Measurements from ENCODE around the gene ACTR2.

The ACTR2 gene

GRCh38 chr2:65282477-65283053 is 54.9 kb downstream of the ACTR2 start:
- H3K9me3 Mint-ChIP-seq: no peaks in the 10 kb centered on the region
- no peak for ATAC-seq
- no peak overlapping the region for H3K27ac Mint-ChIP-seq
- no peak overlapping the region for H3K4me3 Mint-ChIP-seq
- peaks cover 20% of the 10 kb centered on the region for H3K4me1 Mint-ChIP-seq
- H3K36me3 Mint-ChIP-seq: no peaks in the 10 kb centered on the region
- H3K27me3 Mint-ChIP-seq: no peaks in the 10 kb centered on the region

DNA sequence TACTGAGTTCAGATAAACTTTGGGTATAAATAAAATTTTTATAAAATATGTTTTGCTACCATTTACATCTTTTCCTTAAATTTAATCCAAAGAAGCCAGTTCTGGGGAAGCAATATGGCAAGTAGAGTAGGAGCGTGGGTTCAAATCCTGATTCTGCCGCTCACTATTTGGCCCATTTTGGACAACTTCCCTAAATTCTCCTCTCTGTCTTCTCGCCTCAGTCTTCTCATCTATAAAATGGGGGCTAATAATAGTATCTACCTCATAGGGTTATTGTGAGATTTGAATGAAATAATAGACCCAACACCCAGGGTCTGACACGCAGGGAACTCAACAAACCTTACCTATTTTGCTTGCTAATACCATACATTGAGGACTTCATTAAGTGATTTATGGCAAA is 59.7 kb downstream of the ACTR2 start:
- Mint-ChIP-seq H3K4me3 (no peak overlapping the region), H3K9me3 (no peaks in the 10 kb centered on the region), H3K36me3 (no peaks in the 10 kb centered on the region), H3K27me3 (no peaks in the 10 kb centered on the region), H3K4me1 (no peaks in the 10 kb centered on the region), H3K27ac (no peak overlapping the region)
- ATAC-seq: no peak

DNA sequence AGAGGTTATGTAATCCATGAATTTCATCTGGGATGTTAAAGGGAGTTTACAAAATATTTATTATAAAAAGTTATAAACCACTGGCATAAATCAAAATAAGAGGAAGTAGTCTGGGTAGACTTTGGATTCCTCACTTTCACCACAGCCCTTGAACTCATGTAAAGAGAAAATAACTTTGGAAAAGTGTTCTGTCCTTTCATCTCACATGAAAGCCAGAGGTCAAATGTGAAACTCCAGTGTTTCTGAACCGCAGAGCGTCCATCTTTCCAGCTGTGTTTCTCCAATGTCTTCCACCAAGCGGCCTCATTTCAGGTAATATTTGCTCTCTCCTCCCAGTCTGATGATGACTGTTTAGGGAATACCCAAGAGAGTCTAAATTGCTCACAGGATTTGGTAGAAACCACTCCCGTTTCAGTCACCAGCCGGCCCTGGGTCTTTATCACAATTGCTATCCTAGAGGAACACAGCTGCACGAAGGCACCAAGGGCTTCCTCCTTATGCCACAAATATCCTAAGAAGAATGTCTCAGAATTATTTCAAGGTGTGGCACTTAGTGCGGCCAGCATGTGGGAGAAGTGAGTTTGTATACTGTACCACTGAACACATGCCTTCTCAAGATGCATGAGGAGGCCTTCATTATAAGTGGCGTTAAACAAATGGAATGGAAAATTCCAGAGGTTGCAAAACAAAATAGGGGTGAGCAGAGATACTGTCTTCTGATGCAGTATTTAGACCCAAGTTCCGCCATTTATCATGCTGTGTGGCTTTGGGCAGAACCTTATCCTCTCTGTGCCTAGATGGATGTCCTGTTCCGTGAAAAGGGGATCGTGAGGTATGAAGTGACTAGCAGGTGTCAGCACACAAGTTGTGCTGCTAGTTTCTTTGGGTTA is 63.8 kb downstream of the ACTR2 start:
- ATAC-seq: no peak
- H3K27me3 Mint-ChIP-seq: peaks cover 32% of the 10 kb centered on the region
- H3K4me3 Mint-ChIP-seq: no peak overlapping the region
- H3K4me1 Mint-ChIP-seq: no peaks in the 10 kb centered on the region
- H3K27ac Mint-ChIP-seq: no peak overlapping the region
- H3K9me3 Mint-ChIP-seq: no peaks in the 10 kb centered on the region
- no peaks in the 10 kb centered on the region for H3K36me3 Mint-ChIP-seq

DNA sequence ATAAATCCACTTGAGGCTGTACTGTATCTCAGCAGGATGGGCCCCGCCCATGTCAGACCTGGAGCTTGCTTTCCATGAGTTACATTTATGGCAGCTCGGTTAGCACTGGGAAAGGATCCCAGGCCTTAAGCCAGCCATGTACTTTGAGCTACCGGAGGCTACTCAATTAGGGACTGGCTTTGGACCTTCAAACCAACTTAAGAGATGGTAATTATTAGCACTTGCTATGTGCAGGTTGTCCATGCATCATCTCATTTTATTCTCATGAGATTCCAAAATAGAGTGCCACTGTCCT is 64.4 kb downstream of the ACTR2 start:
- H3K27me3 Mint-ChIP-seq: peaks cover 38% of the 10 kb centered on the region
- H3K4me1 Mint-ChIP-seq: peaks cover 3% of the 10 kb centered on the region
- no peak for ATAC-seq
- no peaks in the 10 kb centered on the region for H3K9me3 Mint-ChIP-seq
- no peaks in the 10 kb centered on the region for H3K36me3 Mint-ChIP-seq
- H3K27ac Mint-ChIP-seq: no peak overlapping the region
- H3K4me3 Mint-ChIP-seq: no peak overlapping the region

DNA sequence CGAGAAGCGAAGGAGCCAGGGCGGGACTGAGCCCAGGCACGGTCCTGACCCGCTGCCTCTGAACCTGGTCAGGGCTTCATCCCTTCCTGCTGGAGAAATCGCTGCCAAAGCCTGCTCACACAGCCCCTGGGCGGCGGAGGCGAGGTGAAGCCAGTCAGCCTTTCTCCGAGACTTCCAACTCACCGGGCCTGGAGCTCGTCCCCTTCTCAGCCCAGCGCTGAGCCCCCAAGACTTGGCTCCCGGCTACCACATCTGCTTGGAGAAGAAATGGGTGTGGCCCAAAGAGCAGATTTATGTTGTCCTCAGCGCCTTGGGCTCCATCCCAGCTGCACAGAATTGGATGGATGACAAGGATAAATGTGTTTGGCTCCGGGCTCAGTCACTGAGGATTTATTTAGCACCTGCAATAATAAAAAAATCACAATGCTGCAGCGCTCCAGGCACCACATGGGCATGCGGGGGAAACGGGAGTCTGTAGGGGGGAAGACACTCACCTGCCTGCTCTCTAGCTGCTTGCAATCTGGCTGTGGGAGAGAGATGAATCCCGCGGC is 64.9 kb downstream of the ACTR2 start:
- no peaks in the 10 kb centered on the region for H3K9me3 Mint-ChIP-seq
- H3K36me3 Mint-ChIP-seq: no peaks in the 10 kb centered on the region
- no peak for ATAC-seq
- peaks cover 42% of the 10 kb centered on the region for H3K27me3 Mint-ChIP-seq
- peaks cover 4% of the 10 kb centered on the region for H3K4me1 Mint-ChIP-seq
- H3K4me3 Mint-ChIP-seq: no peak overlapping the region
- no peak overlapping the region for H3K27ac Mint-ChIP-seq

DNA sequence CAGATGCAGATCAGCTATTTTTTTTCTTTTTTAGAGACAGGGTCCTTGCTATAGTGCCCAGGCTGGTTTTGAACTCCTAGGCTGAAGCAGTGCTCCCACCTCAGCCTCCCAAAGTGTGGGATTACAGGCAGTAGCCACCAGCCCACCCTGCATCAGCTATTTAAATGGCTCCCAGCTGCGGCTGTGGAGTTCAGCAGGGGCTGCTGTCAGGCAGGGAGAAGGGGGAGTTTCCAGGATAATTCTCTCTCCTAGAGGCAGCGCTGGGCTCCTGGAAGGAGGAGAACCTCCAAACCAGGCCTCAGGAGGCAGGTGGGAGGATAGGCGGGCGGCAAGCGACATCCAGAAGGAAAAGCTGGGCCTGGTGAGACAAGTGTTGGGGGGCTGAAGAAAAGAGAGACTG is 65.7 kb downstream of the ACTR2 start:
- Mint-ChIP-seq H3K27ac (no peak overlapping the region), H3K4me1 (peaks cover 4% of the 10 kb centered on the region), H3K27me3 (peaks cover 42% of the 10 kb centered on the region), H3K9me3 (no peaks in the 10 kb centered on the region), H3K4me3 (no peak overlapping the region), H3K36me3 (no peaks in the 10 kb centered on the region)
- no peak for ATAC-seq

DNA sequence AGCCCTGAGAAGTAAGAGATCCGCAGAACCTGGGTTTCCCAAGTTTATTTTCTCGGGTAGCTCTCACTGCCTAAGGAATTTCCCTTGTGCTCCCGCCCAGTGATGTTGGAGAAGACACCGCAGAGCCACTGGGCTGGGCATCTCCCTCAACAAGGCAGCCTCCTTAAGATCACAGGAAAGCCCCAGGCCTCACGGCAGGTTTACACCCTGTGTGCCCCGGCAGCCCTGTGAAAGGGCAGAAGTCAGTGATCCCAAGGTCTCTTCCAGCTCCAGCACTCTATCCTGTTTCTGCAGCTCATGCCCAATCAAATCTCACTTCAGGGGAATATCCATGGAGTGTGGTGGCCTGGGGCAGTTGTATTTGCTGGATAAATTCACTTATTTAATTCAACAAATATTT is 66.5 kb downstream of the ACTR2 start:
- no peak for ATAC-seq
- H3K9me3 Mint-ChIP-seq: no peaks in the 10 kb centered on the region
- H3K27me3 Mint-ChIP-seq: peaks cover 44% of the 10 kb centered on the region
- no peaks in the 10 kb centered on the region for H3K36me3 Mint-ChIP-seq
- H3K4me3 Mint-ChIP-seq: no peak overlapping the region
- no peak overlapping the region for H3K27ac Mint-ChIP-seq
- peaks cover 4% of the 10 kb centered on the region for H3K4me1 Mint-ChIP-seq

GRCh38 chr2:65294701-65295100 is 67.1 kb downstream of the ACTR2 start:
- H3K36me3 Mint-ChIP-seq: no peaks in the 10 kb centered on the region
- no peak overlapping the region for H3K27ac Mint-ChIP-seq
- H3K4me3 Mint-ChIP-seq: no peak overlapping the region
- no peaks in the 10 kb centered on the region for H3K9me3 Mint-ChIP-seq
- ATAC-seq: no peak
- H3K4me1 Mint-ChIP-seq: peaks cover 4% of the 10 kb centered on the region
- peaks cover 49% of the 10 kb centered on the region for H3K27me3 Mint-ChIP-seq

DNA sequence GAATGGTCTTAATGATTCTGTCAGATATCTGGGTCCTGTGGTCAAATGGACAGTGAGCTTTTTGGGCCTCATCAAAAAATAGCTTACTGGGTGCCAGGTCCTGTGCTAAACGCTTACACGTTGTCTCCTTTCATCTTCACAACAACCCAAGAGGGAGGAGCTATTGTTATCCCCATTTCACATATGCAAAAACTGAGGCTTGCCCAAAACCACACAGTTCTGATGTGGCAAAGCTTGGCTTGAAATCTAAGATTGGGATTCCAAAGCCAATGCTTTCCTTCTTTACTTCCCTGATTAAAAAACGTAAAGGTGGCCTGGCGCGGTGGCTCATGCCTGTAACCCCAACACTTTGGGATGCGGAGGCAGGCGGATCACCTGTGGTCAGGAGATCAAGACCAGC is 69.3 kb downstream of the ACTR2 start:
- Mint-ChIP-seq H3K36me3 (no peaks in the 10 kb centered on the region), H3K4me1 (peaks cover 21% of the 10 kb centered on the region), H3K4me3 (no peak overlapping the region), H3K27me3 (peaks cover 71% of the 10 kb centered on the region), H3K27ac (no peak overlapping the region), H3K9me3 (no peaks in the 10 kb centered on the region)
- no peak for ATAC-seq

GRCh38 chr2:65297544-65297943 is 69.9 kb downstream of the ACTR2 start:
- H3K4me3 Mint-ChIP-seq: no peak overlapping the region
- no peaks in the 10 kb centered on the region for H3K36me3 Mint-ChIP-seq
- no peaks in the 10 kb centered on the region for H3K9me3 Mint-ChIP-seq
- no peak overlapping the region for H3K27ac Mint-ChIP-seq
- peaks cover 27% of the 10 kb centered on the region for H3K4me1 Mint-ChIP-seq
- peaks cover 77% of the 10 kb centered on the region for H3K27me3 Mint-ChIP-seq
- ATAC-seq: no peak

DNA sequence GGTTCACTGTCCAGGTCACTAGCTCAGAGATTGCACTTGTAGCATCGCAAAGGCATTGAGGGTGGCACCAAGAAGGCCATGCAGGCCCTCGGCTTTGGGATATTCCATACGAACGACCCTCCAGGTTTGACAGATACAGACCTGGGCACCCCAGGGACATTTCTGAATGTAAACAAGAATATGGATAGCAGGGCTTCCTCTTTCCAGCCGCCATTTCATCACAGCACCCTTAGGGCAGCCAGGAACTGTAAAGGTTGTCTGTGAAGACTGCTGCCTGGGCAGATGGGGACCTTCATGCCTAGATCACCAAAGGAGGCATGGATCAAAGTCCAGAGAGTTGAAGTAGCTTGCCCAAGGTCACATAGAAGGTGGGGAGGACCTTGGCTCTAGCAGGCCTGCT is 70.5 kb downstream of the ACTR2 start:
- ATAC-seq: no peak
- Mint-ChIP-seq H3K4me1 (peaks cover 27% of the 10 kb centered on the region), H3K9me3 (no peaks in the 10 kb centered on the region), H3K36me3 (no peaks in the 10 kb centered on the region), H3K27me3 (peaks cover 82% of the 10 kb centered on the region), H3K4me3 (no peak overlapping the region), H3K27ac (no peak overlapping the region)

DNA sequence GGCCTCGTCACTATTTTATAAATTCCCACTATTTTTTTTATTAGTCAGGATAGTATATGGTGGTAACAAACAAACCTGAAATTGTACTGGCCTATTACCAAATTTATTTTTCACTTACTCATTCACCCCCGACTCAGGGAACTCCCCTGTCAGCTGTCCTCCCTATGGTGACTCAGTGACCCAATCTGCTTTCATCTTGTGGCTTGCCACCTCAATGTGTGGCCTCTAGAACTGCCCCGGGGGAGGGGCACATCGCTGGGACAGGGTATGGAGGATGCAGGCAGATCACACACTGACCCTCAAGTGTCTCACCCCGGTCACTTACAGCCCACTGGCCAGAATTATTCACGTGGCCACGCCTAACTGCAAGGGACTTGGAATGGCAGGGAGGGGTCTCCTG is 71.6 kb downstream of the ACTR2 start:
- Mint-ChIP-seq H3K4me1 (peaks cover 27% of the 10 kb centered on the region), H3K9me3 (no peaks in the 10 kb centered on the region), H3K4me3 (no peak overlapping the region), H3K27me3 (peaks cover 81% of the 10 kb centered on the region), H3K36me3 (no peaks in the 10 kb centered on the region), H3K27ac (no peak overlapping the region)
- no peak for ATAC-seq

DNA sequence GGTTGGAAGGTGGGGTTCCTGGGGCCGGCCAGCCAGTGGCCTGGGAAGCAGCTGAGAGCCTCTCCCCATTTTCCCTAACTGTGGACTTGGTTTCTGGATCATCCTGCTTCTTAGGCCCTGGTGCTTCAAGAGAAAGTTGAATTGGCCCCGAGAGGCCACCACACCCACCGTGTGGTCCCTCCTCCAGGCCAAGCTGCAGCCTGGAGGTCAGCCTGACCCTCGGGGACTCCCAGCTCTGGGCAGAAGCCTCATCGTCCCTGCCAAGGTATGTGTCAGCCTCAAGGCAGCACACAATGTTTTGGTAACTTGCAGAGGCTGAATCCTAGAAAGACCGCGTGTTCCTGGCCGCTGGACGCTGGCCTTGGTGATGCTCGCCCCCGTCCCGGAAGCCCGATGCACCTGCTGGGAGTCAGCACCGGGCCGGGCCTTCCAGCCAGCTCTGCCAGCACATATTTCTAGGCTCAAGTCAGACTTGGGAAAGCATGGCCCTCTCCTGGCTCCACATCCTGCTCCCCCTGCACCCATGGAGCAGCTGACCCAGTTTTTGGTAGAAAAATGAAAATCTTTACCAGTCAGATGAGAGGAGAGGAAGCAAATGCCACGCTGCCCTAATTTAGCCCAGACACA is 72.6 kb downstream of the ACTR2 start:
- peaks cover 27% of the 10 kb centered on the region for H3K4me1 Mint-ChIP-seq
- peak overlapping the region; percentile 77 for H3K27ac Mint-ChIP-seq
- no peak for ATAC-seq
- H3K9me3 Mint-ChIP-seq: no peaks in the 10 kb centered on the region
- no peaks in the 10 kb centered on the region for H3K36me3 Mint-ChIP-seq
- peak overlapping the region; percentile 34 for H3K4me3 Mint-ChIP-seq
- peaks cover 75% of the 10 kb centered on the region for H3K27me3 Mint-ChIP-seq

- H3K9me3 Mint-ChIP-seq: no peaks in the 10 kb centered on the region
- ATAC-seq: peak; percentile 87
- H3K36me3 Mint-ChIP-seq: no peaks in the 10 kb centered on the region
- H3K4me1 Mint-ChIP-seq: peaks cover 27% of the 10 kb centered on the region
- peaks cover 69% of the 10 kb centered on the region for H3K27me3 Mint-ChIP-seq
- H3K4me3 Mint-ChIP-seq: peak overlapping the region; percentile 61
- peak overlapping the region; percentile 77 for H3K27ac Mint-ChIP-seq
Measured at GRCh38 chr2:65300761-65301711, 73.4 kb downstream of the ACTR2 start.

DNA sequence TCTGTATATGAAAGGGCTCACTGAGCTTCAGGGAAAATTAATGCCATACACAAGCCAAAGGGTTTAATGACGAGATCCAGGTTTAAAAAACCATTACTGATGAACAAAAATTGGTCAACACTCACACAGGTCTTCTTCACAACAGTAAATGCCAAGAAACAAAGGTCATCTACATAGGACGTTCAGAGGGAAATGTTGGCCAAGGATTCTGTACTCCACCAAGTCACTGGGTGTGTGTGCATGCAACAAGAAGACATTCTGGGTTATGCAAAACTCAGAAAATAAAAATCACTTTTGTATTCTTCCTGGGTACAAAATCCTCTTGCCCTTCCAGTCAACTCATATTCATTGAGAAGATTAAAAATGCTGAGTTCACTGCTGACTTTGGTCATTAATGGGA is 78.3 kb downstream of the ACTR2 start:
- no peak for ATAC-seq
- Mint-ChIP-seq H3K27me3 (peaks cover 47% of the 10 kb centered on the region), H3K4me1 (peaks cover 17% of the 10 kb centered on the region), H3K4me3 (no peak overlapping the region), H3K27ac (no peak overlapping the region), H3K9me3 (no peaks in the 10 kb centered on the region), H3K36me3 (no peaks in the 10 kb centered on the region)

All from stimulated activated memory B cell treated with anti-CD40 and anti-IgM and Interleukin-4, amounts not matched to agents 10 μg/mL and 1 μg/mL and 100 μg/mL, for 72 hours (primary cell).